ENCODE measurements around the gene RANBP10. TPM values are rescaled to one million over a fixed set of nuclear protein-coding genes. Genes with fewer than 3 reads are reported as not detected.

RANBP10 gene
- total and polyA plus RNA-seq, 2 of the 13 experiments (the other 11 are each of a cell fraction or from before 2014, with no cell fraction given) = 9.2 to 22.7 TPM

- TF ChIP-seq SRSF9 (IDR thresholded peaks at IDR 0.05; ENCODE audit: borderline replicate concordance, insufficient read depth, low read depth, low read length, poor library complexity, severe bottlenecking) (no peak), KDM5B (CRISPR knock-in tag; IDR thresholded peaks at IDR 0.05; ENCODE audit: borderline replicate concordance) (no peak), SNRNP70 (IDR thresholded peaks at IDR 0.05; ENCODE audit: low read depth, low read length) (no peak), MAFG (CRISPR knock-in tag; IDR thresholded peaks at IDR 0.05) (no peak), POLR2AphosphoS2 (IDR thresholded peaks at IDR 0.05; ENCODE audit: low read depth, low read length) (no peak), MIXL1 (CRISPR knock-in tag; IDR thresholded peaks at IDR 0.05) (0 out of 2 replicates have a peak, but pooled peaks have one; percentile 10), ZNF33A (CRISPR knock-in tag; IDR thresholded peaks at IDR 0.05; ENCODE audit: borderline replicate concordance) (no peak), ZNF557 (CRISPR knock-in tag; IDR thresholded peaks at IDR 0.05) (no peak), FOXA3 (CRISPR knock-in tag; IDR thresholded peaks at IDR 0.05) (peak; percentile 73), ZFY (CRISPR knock-in tag; IDR thresholded peaks at IDR 0.05) (no peak), SP5 (CRISPR knock-in tag; IDR thresholded peaks at IDR 0.05; ENCODE audit: borderline replicate concordance, low read depth) (no peak), TOPORS (CRISPR knock-in tag; IDR thresholded peaks at IDR 0.05) (no peak), THRA (CRISPR knock-in tag; IDR thresholded peaks at IDR 0.05; ENCODE audit: borderline replicate concordance) (no peak), ZNF10 (CRISPR knock-in tag; IDR thresholded peaks at IDR 0.05; ENCODE audit: borderline replicate concordance, low read depth) (no peak), TOE1 (CRISPR knock-in tag; IDR thresholded peaks at IDR 0.05) (no peak), FOXP1 (IDR thresholded peaks at IDR 0.05) (no peak), FOXP1 (CRISPR knock-in tag; IDR thresholded peaks at IDR 0.05) (peak; percentile 74), ZNF30 (CRISPR knock-in tag; IDR thresholded peaks at IDR 0.05) (no peak), ZNF282 (IDR thresholded peaks at IDR 0.05; ENCODE audit: partially characterized antibody) (no peak), ZFP36 (IDR thresholded peaks at IDR 0.05; ENCODE audit: borderline replicate concordance, low read depth, low read length, partially characterized antibody) (no peak), SP1 (IDR thresholded peaks at IDR 0.05) (no peak), SP1 (CRISPR knock-in tag; IDR thresholded peaks at IDR 0.05) (no peak), NCOA5 (CRISPR knock-in tag; IDR thresholded peaks at IDR 0.05) (no peak), ZNF367 (CRISPR knock-in tag; IDR thresholded peaks at IDR 0.05; ENCODE audit: borderline replicate concordance) (no peak), BORCS8-MEF2B (CRISPR knock-in tag; IDR thresholded peaks at IDR 0.05) (no peak), ZSCAN22 (CRISPR knock-in tag; IDR thresholded peaks at IDR 0.05) (no peak)
- TF ChIP-seq, protein P1, sequence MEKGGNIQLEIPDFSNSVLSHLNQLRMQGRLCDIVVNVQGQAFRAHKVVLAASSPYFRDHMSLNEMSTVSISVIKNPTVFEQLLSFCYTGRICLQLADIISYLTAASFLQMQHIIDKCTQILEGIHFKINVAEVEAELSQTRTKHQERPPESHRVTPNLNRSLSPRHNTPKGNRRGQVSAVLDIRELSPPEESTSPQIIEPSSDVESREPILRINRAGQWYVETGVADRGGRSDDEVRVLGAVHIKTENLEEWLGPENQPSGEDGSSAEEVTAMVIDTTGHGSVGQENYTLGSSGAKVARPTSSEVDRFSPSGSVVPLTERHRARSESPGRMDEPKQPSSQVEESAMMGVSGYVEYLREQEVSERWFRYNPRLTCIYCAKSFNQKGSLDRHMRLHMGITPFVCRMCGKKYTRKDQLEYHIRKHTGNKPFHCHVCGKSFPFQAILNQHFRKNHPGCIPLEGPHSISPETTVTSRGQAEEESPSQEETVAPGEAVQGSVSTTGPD (CRISPR knock-in tag; IDR thresholded peaks at IDR 0.05) = no peak
- TF ChIP-seq, protein P2, sequence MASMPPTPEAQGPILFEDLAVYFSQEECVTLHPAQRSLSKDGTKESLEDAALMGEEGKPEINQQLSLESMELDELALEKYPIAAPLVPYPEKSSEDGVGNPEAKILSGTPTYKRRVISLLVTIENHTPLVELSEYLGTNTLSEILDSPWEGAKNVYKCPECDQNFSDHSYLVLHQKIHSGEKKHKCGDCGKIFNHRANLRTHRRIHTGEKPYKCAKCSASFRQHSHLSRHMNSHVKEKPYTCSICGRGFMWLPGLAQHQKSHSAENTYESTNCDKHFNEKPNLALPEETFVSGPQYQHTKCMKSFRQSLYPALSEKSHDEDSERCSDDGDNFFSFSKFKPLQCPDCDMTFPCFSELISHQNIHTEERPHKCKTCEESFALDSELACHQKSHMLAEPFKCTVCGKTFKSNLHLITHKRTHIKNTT (CRISPR knock-in tag; IDR thresholded peaks at IDR 0.05) = no peak
Observed at GRCh38 chr16:67804853-67805542, 1.4 kb downstream of the RANBP10 start (continued).

Measured in HepG2 (cell line).